Activated gamma-delta T cell (primary cell): ENCODE measurements around the gene TFIP11.

Source experiments
- DNase-seq: peaks from one replicate; lab custom pipeline; 2025; lab: John Stamatoyannopoulos, UW

The TFIP11 gene

GRCh38 chr22:26508148-26508547 is 4.1 kb downstream of the TFIP11 start:
- no peak for DNase-seq

- no peak for DNase-seq
Observed at GRCh38 chr22:26503758-26504157, 8.5 kb downstream of the TFIP11 start.

GRCh38 chr22:26502688-26503561 is 9.3 kb downstream of the TFIP11 start:
- no peak for DNase-seq

- no peak for DNase-seq
Observed at GRCh38 chr22:26501996-26502395, 10.3 kb downstream of the TFIP11 start.

- DNase-seq, result no peak
Observed at GRCh38 chr22:26499188-26499703, 13.0 kb downstream of the TFIP11 start.

- no peak for DNase-seq
Observed at GRCh38 chr22:26496456-26496855, 15.8 kb downstream of the TFIP11 start.

- no peak for DNase-seq
Observed at GRCh38 chr22:26494506-26494905, 17.8 kb downstream of the TFIP11 start.

GRCh38 chr22:26492220-26492619 is 20.1 kb downstream of the TFIP11 start:
- no peak for DNase-seq

- no peak for DNase-seq
Observed at GRCh38 chr22:26489447-26490036, 22.7 kb downstream of the TFIP11 start.

- no peak for DNase-seq
Observed at GRCh38 chr22:26487996-26488395, 24.3 kb downstream of the TFIP11 start.

- DNase-seq, result no peak
Observed at GRCh38 chr22:26486394-26486793, 25.9 kb downstream of the TFIP11 start.

GRCh38 chr22:26485806-26486390 is 26.4 kb downstream of the TFIP11 start:
- DNase-seq, result no peak

- DNase-seq, result no peak
Observed at GRCh38 chr22:26485013-26485412, 27.3 kb downstream of the TFIP11 start.

GRCh38 chr22:26484360-26484706 is 27.9 kb downstream of the TFIP11 start:
- DNase-seq, result no peak

- DNase-seq, result peak; percentile 93
Observed at GRCh38 chr22:26483439-26484359, 28.6 kb downstream of the TFIP11 start, which contains the start of the genes HPS4 and SRRD. Gene HPS4 (minus strand): TSS chr22:26483783. CDS start chr22:26481762, 2,021 bp downstream. Gene SRRD (plus strand): TSS chr22:26483877. CDS start chr22:26483891, 14 bp downstream.

GRCh38 chr22:26483043-26483438 is 29.2 kb downstream of the TFIP11 start:
- no peak for DNase-seq

GRCh38 chr22:26482161-26482560 is 30.1 kb downstream of the TFIP11 start:
- no peak for DNase-seq

GRCh38 chr22:26481694-26482093 is 30.6 kb downstream of the TFIP11 start:
- DNase-seq, result no peak

- no peak for DNase-seq
Observed at GRCh38 chr22:26481112-26481693, 31.1 kb downstream of the TFIP11 start.

GRCh38 chr22:26480611-26480932 is 31.7 kb downstream of the TFIP11 start:
- DNase-seq, result no peak
